ENCODE data around the gene RAET1L.
"Not testable (repeated sequence)": the region's sequence is repeated elsewhere in the genome, so short reads cannot be mapped to it uniquely, and the experiment has no call there.

Gene RAET1L, protein sequence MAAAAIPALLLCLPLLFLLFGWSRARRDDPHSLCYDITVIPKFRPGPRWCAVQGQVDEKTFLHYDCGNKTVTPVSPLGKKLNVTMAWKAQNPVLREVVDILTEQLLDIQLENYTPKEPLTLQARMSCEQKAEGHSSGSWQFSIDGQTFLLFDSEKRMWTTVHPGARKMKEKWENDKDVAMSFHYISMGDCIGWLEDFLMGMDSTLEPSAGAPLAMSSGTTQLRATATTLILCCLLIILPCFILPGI

DNA sequence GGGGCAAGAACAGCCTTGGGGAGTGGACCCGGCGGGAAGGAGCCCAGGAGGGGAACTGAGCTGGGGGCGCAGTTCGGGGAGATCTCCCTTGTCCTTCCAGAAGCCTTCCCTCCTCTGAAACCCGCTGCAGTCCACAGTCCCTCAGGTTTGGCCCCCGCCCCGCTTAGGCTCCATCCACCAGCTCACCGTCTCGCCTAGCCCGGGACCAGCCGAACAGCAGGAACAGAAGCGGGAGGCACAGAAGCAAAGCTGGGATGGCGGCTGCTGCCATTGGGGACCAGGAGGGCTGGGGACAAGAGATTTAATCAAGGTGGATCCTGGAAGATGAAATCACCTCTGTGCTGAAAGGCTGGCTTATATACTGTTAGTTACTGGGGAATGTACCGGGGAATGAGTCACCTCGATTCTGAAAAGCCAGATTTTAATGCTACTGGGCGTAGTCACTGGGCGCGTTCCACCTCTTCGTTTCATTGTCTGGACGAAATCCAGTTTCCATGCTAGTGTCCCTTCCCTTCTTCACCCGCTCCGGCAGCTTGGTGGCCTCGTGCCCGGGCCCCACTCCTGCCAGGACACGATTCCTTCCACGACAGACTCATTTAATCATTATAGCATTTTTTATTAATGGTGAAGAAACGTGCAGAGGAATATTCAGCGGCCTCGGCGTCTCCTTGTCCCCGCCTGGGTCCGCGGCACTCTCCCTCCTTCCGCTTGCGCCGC, at the start of gene RAET1L:
RAET1L (minus strand) TSS at position 332 of the 717 bp plus-strand sequence; CDS start at position 271, 61 bp downstream.
- Histone ChIP-seq H3K36me3 (ENCODE audit: control insufficient read depth, insufficient read depth, low read length) (no peaks in the 10 kb centered on the region), H3K4me1 (ENCODE audit: control insufficient read depth, insufficient read depth, low read length) (peaks cover 3% of the 10 kb centered on the region), H3K9ac (ENCODE audit: low read depth, low read length) (no peak within 1 kb of the TSS), H3K4me3 (ENCODE audit: low read depth, low read length) (peak within 1 kb of the TSS; percentile 50), H3K27me3 (ENCODE audit: control insufficient read depth, insufficient read depth, low read length) (peaks cover 76% of the 10 kb centered on the region), H3K9me3 (ENCODE audit: control insufficient read depth, insufficient read depth, low read length) (no peaks in the 10 kb centered on the region)

DNA sequence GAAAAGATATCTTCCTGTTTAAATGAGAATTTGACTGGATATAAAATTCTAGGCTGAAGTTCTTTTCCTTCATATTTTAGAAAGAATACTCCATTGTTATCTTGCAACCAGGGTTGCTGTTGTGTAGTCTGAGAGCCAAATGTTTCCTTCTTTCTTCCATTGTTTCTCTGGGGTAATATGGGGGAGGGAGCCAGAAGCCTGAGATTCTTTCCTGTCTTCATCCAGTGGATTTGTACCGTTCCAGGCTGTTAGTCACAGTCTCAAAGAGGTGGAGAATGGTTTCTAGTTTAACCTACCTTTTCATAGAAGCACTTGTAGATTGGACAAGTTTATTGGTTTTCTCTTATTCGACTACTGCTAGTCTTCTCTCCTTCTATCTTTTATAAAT, 49.7 kb upstream of the RAET1L start:
- H3K9ac ChIP-seq (ENCODE audit: low read depth, low read length), result no peak overlapping the region
- H3K4me1 ChIP-seq (ENCODE audit: control insufficient read depth, insufficient read depth, low read length), result no peaks in the 10 kb centered on the region
- H3K27me3 ChIP-seq (ENCODE audit: control insufficient read depth, insufficient read depth, low read length), result peaks cover 2% of the 10 kb centered on the region
- no peak overlapping the region for H3K4me3 ChIP-seq (ENCODE audit: low read depth, low read length)
- H3K9me3 ChIP-seq (ENCODE audit: control insufficient read depth, insufficient read depth, low read length), result no peaks in the 10 kb centered on the region
- no peaks in the 10 kb centered on the region for H3K36me3 ChIP-seq (ENCODE audit: control insufficient read depth, insufficient read depth, low read length)

DNA sequence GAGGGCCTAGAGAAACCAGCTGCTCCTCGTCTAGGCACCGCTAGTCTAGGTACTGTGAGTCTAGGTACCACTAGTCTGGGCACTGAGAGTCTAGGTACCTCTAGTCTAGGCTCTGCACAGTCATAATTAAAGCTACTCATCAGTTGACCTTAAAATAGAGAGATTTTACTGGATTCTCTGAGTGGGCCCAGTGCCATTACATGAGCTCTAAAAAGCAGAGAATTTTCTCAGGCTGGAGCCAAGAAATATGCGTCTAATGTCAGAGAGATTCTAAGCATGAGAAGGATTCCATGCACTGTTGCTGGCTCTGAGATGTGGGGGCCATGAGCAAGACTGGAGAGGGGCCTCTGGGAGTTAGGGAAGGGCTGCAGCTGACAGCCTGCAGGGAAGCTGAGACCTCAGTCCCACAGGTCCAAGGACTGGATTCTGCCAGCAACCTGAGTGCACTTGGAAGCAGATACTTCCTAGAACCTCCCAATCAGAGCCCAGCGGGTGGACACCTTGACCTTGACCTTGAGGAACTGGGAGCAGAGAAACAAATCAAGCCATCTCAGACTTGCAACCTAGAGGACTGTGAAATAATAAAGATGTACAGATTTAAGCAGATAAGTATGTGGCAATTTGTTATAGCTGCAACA, 49.2 kb upstream of the RAET1L start:
- not testable (repeated sequence) for H3K4me3 ChIP-seq (ENCODE audit: low read depth, low read length); H3K9ac ChIP-seq (ENCODE audit: low read depth, low read length); H3K27me3 ChIP-seq (ENCODE audit: control insufficient read depth, insufficient read depth, low read length); H3K4me1 ChIP-seq (ENCODE audit: control insufficient read depth, insufficient read depth, low read length); H3K36me3 ChIP-seq (ENCODE audit: control insufficient read depth, insufficient read depth, low read length); H3K9me3 ChIP-seq (ENCODE audit: control insufficient read depth, insufficient read depth, low read length)

DNA sequence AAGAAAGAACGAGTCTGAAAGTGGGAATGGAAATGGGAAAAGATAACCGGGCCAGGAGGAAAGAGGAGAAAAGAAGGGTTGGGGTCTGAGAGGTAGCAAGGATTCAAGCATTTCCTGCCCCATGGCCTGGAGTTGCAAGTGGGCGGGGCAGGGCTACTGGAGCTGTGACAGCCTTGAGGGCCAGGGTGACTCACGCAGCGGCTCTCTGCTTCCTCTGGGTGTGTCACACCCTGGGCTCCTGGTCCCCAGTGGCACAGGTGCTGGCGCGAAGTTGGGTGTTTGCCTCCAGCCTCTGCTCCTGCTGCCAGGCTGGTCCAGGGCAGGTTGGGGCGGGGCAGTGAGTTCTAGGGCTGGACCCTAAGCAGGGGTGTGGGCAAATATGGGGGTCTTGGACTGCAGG, 46.9 kb upstream of the RAET1L start:
- H3K4me3 ChIP-seq (ENCODE audit: low read depth, low read length), result no peak overlapping the region
- H3K36me3 ChIP-seq (ENCODE audit: control insufficient read depth, insufficient read depth, low read length), result no peaks in the 10 kb centered on the region
- peaks cover 20% of the 10 kb centered on the region for H3K27me3 ChIP-seq (ENCODE audit: control insufficient read depth, insufficient read depth, low read length)
- H3K9me3 ChIP-seq (ENCODE audit: control insufficient read depth, insufficient read depth, low read length), result no peaks in the 10 kb centered on the region
- H3K9ac ChIP-seq (ENCODE audit: low read depth, low read length), result no peak overlapping the region
- H3K4me1 ChIP-seq (ENCODE audit: control insufficient read depth, insufficient read depth, low read length), result no peaks in the 10 kb centered on the region

DNA sequence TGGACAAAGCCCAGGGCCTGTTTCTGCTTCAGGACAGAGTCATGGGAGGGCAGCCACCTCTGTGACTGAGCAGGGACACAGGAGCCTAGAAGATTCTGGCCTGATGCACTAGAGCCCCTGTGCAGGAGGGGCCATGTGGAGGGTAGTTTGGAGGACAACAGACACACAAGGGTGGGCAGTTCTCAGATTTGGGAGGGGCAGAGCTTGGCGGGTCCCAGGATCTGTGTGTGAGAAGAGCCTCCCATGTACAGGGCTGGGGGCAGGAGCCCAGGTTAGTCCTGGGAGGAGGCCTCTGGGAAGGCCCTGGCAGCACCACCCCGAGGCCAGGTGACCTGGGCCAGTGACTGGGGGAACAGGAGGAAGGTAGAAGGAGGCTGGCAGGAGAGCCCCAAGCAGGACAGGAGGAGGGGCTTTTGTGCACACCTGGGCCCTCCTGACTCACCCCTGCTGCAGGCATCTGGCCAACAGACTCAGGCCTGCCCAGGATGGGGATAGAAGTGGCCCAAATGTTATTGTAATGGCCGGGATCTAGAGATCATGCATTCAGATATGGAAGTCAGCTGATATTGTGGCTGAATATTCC, 45.0 kb upstream of the RAET1L start:
- no peak overlapping the region for H3K9ac ChIP-seq (ENCODE audit: low read depth, low read length)
- H3K27me3 ChIP-seq (ENCODE audit: control insufficient read depth, insufficient read depth, low read length), result peaks cover 28% of the 10 kb centered on the region
- no peak overlapping the region for H3K4me3 ChIP-seq (ENCODE audit: low read depth, low read length)
- no peaks in the 10 kb centered on the region for H3K9me3 ChIP-seq (ENCODE audit: control insufficient read depth, insufficient read depth, low read length)
- H3K4me1 ChIP-seq (ENCODE audit: control insufficient read depth, insufficient read depth, low read length), result no peaks in the 10 kb centered on the region
- H3K36me3 ChIP-seq (ENCODE audit: control insufficient read depth, insufficient read depth, low read length), result no peaks in the 10 kb centered on the region

DNA sequence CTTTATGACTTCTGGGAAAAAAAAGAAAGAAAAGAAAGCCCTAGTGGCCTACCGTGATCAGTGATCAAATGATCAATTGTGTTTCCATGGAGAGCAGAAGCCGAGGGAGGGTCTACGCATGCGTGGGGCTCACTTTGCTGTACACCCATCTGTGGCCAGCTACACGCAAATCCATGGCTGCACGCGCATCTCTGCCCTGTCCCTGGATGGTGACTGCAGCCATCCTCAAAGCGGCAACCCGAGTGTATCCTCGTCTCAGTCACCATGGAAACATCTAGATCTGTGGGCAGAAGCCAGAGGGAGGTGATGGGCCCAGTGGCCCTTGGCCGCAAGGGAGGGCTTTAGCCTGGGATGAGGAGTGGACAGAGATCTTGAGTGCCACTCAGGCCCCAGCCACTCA, 44.4 kb upstream of the RAET1L start:
- H3K4me1 ChIP-seq (ENCODE audit: control insufficient read depth, insufficient read depth, low read length), result no peaks in the 10 kb centered on the region
- no peaks in the 10 kb centered on the region for H3K36me3 ChIP-seq (ENCODE audit: control insufficient read depth, insufficient read depth, low read length)
- H3K4me3 ChIP-seq (ENCODE audit: low read depth, low read length), result peak overlapping the region; percentile 66
- peaks cover 28% of the 10 kb centered on the region for H3K27me3 ChIP-seq (ENCODE audit: control insufficient read depth, insufficient read depth, low read length)
- H3K9ac ChIP-seq (ENCODE audit: low read depth, low read length), result no peak overlapping the region
- H3K9me3 ChIP-seq (ENCODE audit: control insufficient read depth, insufficient read depth, low read length), result no peaks in the 10 kb centered on the region

DNA sequence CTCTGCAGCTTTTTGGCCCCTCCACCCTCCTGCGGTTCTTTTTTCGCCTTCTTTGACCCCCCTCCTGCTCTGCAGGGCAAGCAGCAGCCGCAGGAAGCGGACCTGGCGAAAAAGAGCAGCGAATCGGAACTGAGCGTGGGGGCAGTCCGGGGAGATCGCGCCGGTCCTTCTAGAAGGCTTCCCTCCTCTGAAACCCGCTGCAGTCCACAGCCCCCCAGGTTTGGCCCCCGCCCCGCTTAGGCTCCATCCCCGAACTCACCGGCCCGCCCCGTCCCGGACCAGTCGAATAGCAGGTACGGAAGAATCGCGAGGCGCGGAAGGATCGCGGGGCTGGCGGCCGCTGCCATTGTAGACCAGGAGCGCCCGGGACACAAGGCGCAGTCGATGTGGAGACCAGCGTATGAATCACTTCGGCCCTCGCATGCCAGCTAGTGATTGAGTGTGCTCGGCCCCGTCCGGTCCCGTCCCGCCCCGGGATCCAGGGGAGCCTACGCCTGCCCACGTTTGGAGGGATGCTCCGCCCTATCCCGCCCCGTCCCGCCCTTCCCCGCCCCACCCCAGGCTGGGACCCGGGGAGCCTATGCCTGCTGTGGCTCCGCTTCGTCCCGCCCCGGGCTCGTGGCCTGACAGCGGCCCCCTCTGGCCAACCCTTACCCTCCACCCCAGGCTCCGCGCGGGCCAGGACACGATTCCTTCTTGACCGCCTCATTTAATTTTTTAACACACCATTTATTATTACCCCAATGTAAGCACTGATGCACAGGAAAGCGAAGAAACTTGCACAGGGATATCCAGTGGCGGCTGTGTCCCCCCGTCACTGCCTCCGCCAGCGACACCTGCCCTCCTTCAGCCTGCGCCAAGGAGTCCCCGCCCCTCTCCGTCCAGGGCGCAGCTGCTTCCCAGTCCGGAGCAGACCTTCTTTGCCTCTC, 43.7 kb upstream of the RAET1L start, which contains the start of gene ULBP3:
ULBP3 (minus strand) TSS at position 402 of the 929 bp plus-strand sequence; CDS start at position 347, 55 bp downstream.
- Histone ChIP-seq H3K27me3 (ENCODE audit: control insufficient read depth, insufficient read depth, low read length) (peaks cover 28% of the 10 kb centered on the region), H3K36me3 (ENCODE audit: control insufficient read depth, insufficient read depth, low read length) (no peaks in the 10 kb centered on the region), H3K9me3 (ENCODE audit: control insufficient read depth, insufficient read depth, low read length) (no peaks in the 10 kb centered on the region), H3K4me3 (ENCODE audit: low read depth, low read length) (peak within 1 kb of the TSS; percentile 66), H3K9ac (ENCODE audit: low read depth, low read length) (peak within 1 kb of the TSS; percentile 60), H3K4me1 (ENCODE audit: control insufficient read depth, insufficient read depth, low read length) (no peaks in the 10 kb centered on the region)

DNA sequence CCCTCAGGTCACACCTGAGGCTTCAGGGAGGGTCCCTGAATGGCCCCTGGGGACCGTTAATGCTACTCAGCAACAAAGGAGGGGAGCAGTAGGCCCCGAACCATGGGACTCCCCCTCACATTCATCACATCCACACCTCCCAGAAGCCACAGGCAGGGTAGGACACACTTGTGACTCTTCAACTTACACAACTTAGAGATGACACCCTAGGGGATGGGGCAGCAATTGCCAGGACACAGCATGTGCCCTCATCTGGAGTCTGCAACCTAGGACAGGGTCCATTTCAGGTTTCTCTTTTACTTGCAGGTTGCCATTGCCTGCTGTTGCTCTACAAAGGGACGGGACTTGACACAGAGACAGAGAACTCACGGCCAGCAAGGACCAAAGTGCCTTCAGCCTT, 42.8 kb upstream of the RAET1L start:
- H3K27me3 ChIP-seq (ENCODE audit: control insufficient read depth, insufficient read depth, low read length), result peaks cover 28% of the 10 kb centered on the region
- H3K4me3 ChIP-seq (ENCODE audit: low read depth, low read length), result peak overlapping the region; percentile 66
- no peaks in the 10 kb centered on the region for H3K9me3 ChIP-seq (ENCODE audit: control insufficient read depth, insufficient read depth, low read length)
- no peaks in the 10 kb centered on the region for H3K4me1 ChIP-seq (ENCODE audit: control insufficient read depth, insufficient read depth, low read length)
- peak overlapping the region; percentile 60 for H3K9ac ChIP-seq (ENCODE audit: low read depth, low read length)
- H3K36me3 ChIP-seq (ENCODE audit: control insufficient read depth, insufficient read depth, low read length), result no peaks in the 10 kb centered on the region

DNA sequence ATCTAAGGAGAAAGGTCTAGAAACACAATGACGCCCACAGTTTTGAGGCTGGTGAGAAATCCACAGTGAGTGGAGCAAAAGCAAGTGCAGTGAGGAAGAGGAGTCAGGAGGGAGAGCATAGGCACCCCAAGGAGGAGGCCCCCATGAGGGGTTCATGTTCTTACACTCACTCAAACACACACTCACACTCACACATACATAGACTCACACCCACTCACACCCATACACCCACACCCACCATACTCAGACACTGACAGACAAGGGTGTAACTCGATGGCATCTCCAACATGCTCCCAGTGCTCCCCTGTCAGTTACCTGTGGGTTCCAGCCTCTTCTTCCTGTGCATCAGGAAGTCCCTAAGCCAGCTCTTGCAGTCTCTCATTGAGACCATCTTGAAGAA, 39.8 kb upstream of the RAET1L start:
- Histone ChIP-seq H3K4me3 (ENCODE audit: low read depth, low read length) (no peak overlapping the region), H3K36me3 (ENCODE audit: control insufficient read depth, insufficient read depth, low read length) (no peaks in the 10 kb centered on the region)

DNA sequence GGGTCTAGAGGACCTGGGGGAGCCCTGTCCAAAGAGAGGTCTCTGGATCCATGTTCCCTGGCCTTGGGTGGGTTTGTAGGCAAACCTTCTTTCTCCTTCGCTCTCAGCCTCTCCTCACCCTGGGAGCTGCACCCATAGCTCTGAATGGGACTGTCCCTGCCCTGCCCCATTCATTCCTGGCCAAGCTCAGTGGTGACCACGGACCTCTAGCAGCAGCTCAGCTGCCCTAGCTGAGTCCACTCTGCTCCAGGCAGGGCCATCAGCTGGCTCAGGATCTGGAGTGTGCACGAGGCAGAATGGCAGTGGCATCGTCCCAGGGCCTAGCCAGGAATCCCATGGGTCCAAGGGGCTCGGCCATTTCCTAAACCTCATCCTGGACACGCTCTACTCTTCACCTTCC, 38.3 kb upstream of the RAET1L start:
- no peak overlapping the region for H3K9ac ChIP-seq (ENCODE audit: low read depth, low read length)
- H3K36me3 ChIP-seq (ENCODE audit: control insufficient read depth, insufficient read depth, low read length), result no peaks in the 10 kb centered on the region
- H3K27me3 ChIP-seq (ENCODE audit: control insufficient read depth, insufficient read depth, low read length), result peaks cover 22% of the 10 kb centered on the region
- no peak overlapping the region for H3K4me3 ChIP-seq (ENCODE audit: low read depth, low read length)
- H3K4me1 ChIP-seq (ENCODE audit: control insufficient read depth, insufficient read depth, low read length), result no peaks in the 10 kb centered on the region
- no peaks in the 10 kb centered on the region for H3K9me3 ChIP-seq (ENCODE audit: control insufficient read depth, insufficient read depth, low read length)

More for the DNA sequence above, 39.8 kb upstream of the RAET1L start:
- Histone ChIP-seq H3K27me3 (ENCODE audit: control insufficient read depth, insufficient read depth, low read length) (peaks cover 27% of the 10 kb centered on the region), H3K9me3 (ENCODE audit: control insufficient read depth, insufficient read depth, low read length) (no peaks in the 10 kb centered on the region), H3K4me1 (ENCODE audit: control insufficient read depth, insufficient read depth, low read length) (no peaks in the 10 kb centered on the region), H3K9ac (ENCODE audit: low read depth, low read length) (no peak overlapping the region)

DNA sequence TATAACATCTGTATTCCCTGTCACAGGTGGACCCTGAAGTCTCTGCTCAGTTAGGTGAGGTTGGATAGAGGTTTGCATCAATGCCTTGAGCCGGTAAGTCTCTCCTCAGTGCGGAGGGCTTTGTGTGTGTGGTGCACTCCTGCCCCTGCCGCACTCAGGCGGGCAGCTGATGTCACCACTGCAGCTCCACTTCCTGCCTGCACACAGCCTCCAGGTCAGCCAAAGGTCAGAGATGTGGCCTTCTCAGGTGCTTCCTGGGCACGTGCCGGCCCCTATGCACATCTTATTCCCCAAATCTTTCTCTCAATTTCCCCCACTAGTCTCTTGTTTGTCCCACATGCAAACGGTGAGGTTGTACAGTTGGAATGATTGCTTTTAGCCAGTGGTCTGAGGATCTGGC, 34.6 kb upstream of the RAET1L start:
- not testable (repeated sequence) for H3K27me3 ChIP-seq (ENCODE audit: control insufficient read depth, insufficient read depth, low read length); H3K36me3 ChIP-seq (ENCODE audit: control insufficient read depth, insufficient read depth, low read length); H3K9ac ChIP-seq (ENCODE audit: low read depth, low read length); H3K4me1 ChIP-seq (ENCODE audit: control insufficient read depth, insufficient read depth, low read length); H3K9me3 ChIP-seq (ENCODE audit: control insufficient read depth, insufficient read depth, low read length); H3K4me3 ChIP-seq (ENCODE audit: low read depth, low read length)
